ENCODE measurements around the gene STIL.

Gene STIL

GRCh38 chr1:47235241-47235681 is 78.7 kb downstream of the STIL start:
- TF ChIP-seq CTCF (conservative IDR thresholded peaks at IDR 0.05; ENCODE audit: low read depth, low read length): no peak
- no peak for DNase-seq (ENCODE audit: low read depth)
- no peak overlapping the region for H3K4me3 ChIP-seq (ENCODE audit: low read length)

- DNase-seq (ENCODE audit: low read depth): no peak
- no peak for TF ChIP-seq CTCF (conservative IDR thresholded peaks at IDR 0.05; ENCODE audit: low read depth, low read length)
- no peak overlapping the region for H3K4me3 ChIP-seq (ENCODE audit: low read length)
Observed at GRCh38 chr1:47233186-47233585, 80.8 kb downstream of the STIL start.

GRCh38 chr1:47232187-47232874 is 81.6 kb downstream of the STIL start, which contains the start of gene TAL1:
Gene TAL1, minus strand, starts transcription at chr1:47232225. Its CDS starts 6,337 bp downstream, at chr1:47225888.
- TF ChIP-seq CTCF (conservative IDR thresholded peaks at IDR 0.05; ENCODE audit: low read depth, low read length): no peak
- H3K4me3 ChIP-seq (ENCODE audit: low read length): peak within 1 kb of the TSS; percentile 10
- no peak for DNase-seq (ENCODE audit: low read depth)

- TF ChIP-seq CTCF (conservative IDR thresholded peaks at IDR 0.05; ENCODE audit: low read depth, low read length): no peak
- peak overlapping the region; percentile 10 for H3K4me3 ChIP-seq (ENCODE audit: low read length)
- DNase-seq (ENCODE audit: low read depth): no peak
Observed at GRCh38 chr1:47231301-47232186, 82.4 kb downstream of the STIL start.

GRCh38 chr1:47230692-47231300 is 83.2 kb downstream of the STIL start:
- no peak overlapping the region for H3K4me3 ChIP-seq (ENCODE audit: low read length)
- no peak for DNase-seq (ENCODE audit: low read depth)
- no peak for TF ChIP-seq CTCF (conservative IDR thresholded peaks at IDR 0.05; ENCODE audit: low read depth, low read length)

GRCh38 chr1:47229886-47230691 is 83.9 kb downstream of the STIL start:
- no peak for TF ChIP-seq CTCF (conservative IDR thresholded peaks at IDR 0.05; ENCODE audit: low read depth, low read length)
- H3K4me3 ChIP-seq (ENCODE audit: low read length): no peak overlapping the region
- no peak for DNase-seq (ENCODE audit: low read depth)

Measured in retinal pigment epithelial cell (primary cell).